Smooth muscle cell of trachea (primary cell): ENCODE results near the gene CD24. TPM values are rescaled to one million over a fixed set of nuclear protein-coding genes. Genes with fewer than 3 reads are reported as not detected.

Source experiments
- total RNA-seq: library from RNA; depleted of rRNA; stranded (reverse); fragments of >200 nt; gene quantifications from 2 replicates; pipeline ENCODE4 v1.2.1, GENCODE V29; 2014

The CD24 gene, protein sequence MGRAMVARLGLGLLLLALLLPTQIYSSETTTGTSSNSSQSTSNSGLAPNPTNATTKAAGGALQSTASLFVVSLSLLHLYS
- total RNA-seq = 0.33 and 1.9 TPM in 2 replicates

GRCh38 chr6:106974336-106974998 is at the start of gene CD24:
Gene CD24 (minus strand): TSS chr6:106974729. CDS start chr6:106974646, 83 bp downstream.

Other genes starting within 250 kb of the CD24 start
- 9.8 and 12.1 TPM in 2 replicates for gene MTRES1, start 53.5 kb upstream of the CD24 start, total RNA-seq
- gene BEND3, start 140.8 kb upstream of the CD24 start, total RNA-seq = 0.73 and 2.0 TPM in 2 replicates